NCI-H128 (cell line): ENCODE data around the gene THAP4.
"Not testable (repeated sequence)": the region's sequence is repeated elsewhere in the genome, so short reads cannot be mapped to it uniquely, and the experiment has no call there.

Source experiments
- DNase-seq: peaks from one replicate; lab custom pipeline; 2025; ENCODE audit not compliant: unreplicated experiment; lab: John Stamatoyannopoulos, UW

The THAP4 gene

GRCh38 chr2:241665731-241666440 is 28.9 kb upstream of the THAP4 start:
- no peak for DNase-seq

GRCh38 chr2:241662731-241663130 is 25.8 kb upstream of the THAP4 start:
- DNase-seq = not testable (repeated sequence)

- no peak for DNase-seq
Measured at GRCh38 chr2:241660593-241661213, 23.7 kb upstream of the THAP4 start.

- no peak for DNase-seq
Measured at GRCh38 chr2:241659150-241659739, 22.3 kb upstream of the THAP4 start.

GRCh38 chr2:241658296-241658695 is 21.3 kb upstream of the THAP4 start:
- no peak for DNase-seq

- DNase-seq = no peak
Measured at GRCh38 chr2:241657786-241658254, 20.9 kb upstream of the THAP4 start.

- no peak for DNase-seq
Measured at GRCh38 chr2:241656190-241656741, 19.3 kb upstream of the THAP4 start.

GRCh38 chr2:241655516-241656189 is 18.7 kb upstream of the THAP4 start:
- DNase-seq = no peak

- no peak for DNase-seq
Measured at GRCh38 chr2:241654551-241654950, 17.6 kb upstream of the THAP4 start.

GRCh38 chr2:241653210-241653750 is 16.3 kb upstream of the THAP4 start:
- no peak for DNase-seq

GRCh38 chr2:241652722-241653121 is 15.8 kb upstream of the THAP4 start:
- no peak for DNase-seq

GRCh38 chr2:241652142-241652541 is 15.2 kb upstream of the THAP4 start:
- DNase-seq = no peak

- DNase-seq = no peak
Measured at GRCh38 chr2:241649927-241650326, 13.0 kb upstream of the THAP4 start.

GRCh38 chr2:241649404-241649803 is 12.4 kb upstream of the THAP4 start:
- DNase-seq = no peak

- DNase-seq = no peak
Measured at GRCh38 chr2:241648453-241648852, 11.5 kb upstream of the THAP4 start.

GRCh38 chr2:241645915-241646645 is 9.1 kb upstream of the THAP4 start:
- no peak for DNase-seq

- DNase-seq = no peak
Measured at GRCh38 chr2:241645056-241645914, 8.3 kb upstream of the THAP4 start.

- DNase-seq = no peak
Measured at GRCh38 chr2:241641631-241642030, 4.7 kb upstream of the THAP4 start.

GRCh38 chr2:241640165-241640795 is 3.3 kb upstream of the THAP4 start:
- DNase-seq = no peak
